Hepatocyte (in vitro differentiated cells): ENCODE measurements around the gene PLPP7. TPM values are rescaled to one million over a fixed set of nuclear protein-coding genes. Genes with fewer than 3 reads are reported as not detected.

ENCODE experiments used
- DNase-seq: peaks from one replicate; pipeline ENCODE4 v3.0.0-alpha.2; 2016; ENCODE audit warnings: low spot score
- H2AFZ ChIP-seq: fragments of 200-600 bp; sonication (generic); 2 replicates; pipeline ENCODE4 v1.6.0; 2016; ENCODE audit warnings: antibody characterized with exemption, mild to moderate bottlenecking
- H3K27ac ChIP-seq: fragments of 200-600 bp; sonication (generic); 2 replicates; pipeline ENCODE4 v1.5.1; 2016; ENCODE audit warnings: mild to moderate bottlenecking
- H3K27me3 ChIP-seq: fragments of 200-600 bp; sonication (generic); 2 replicates; pipeline ENCODE4 v1.6.1; 2016
- H3K36me3 ChIP-seq: fragments of 200-600 bp; sonication (generic); replicated peaks from 2 replicates; pipeline ENCODE4 v1.5.1; 2016; ENCODE audit warnings: low read depth; ENCODE audit not compliant: insufficient read depth
- H3K4me1 ChIP-seq: fragments of 200-600 bp; sonication (generic); 2 replicates; pipeline ENCODE4 v1.5.1; 2016; ENCODE audit warnings: mild to moderate bottlenecking, moderate library complexity; ENCODE audit not compliant: insufficient read depth
- H3K4me2 ChIP-seq: fragments of 200-600 bp; sonication (generic); 2 replicates; pipeline ENCODE4 v1.6.0; 2016
- H3K4me3 ChIP-seq: fragments of 200-600 bp; sonication (generic); 2 replicates; pipeline ENCODE4 v1.5.1; 2016; ENCODE audit warnings: mild to moderate bottlenecking
- H3K79me2 ChIP-seq: fragments of 200-600 bp; sonication (generic); 2 replicates; pipeline ENCODE4 v1.6.0; 2017; ENCODE audit warnings: mild to moderate bottlenecking
- H3K9me2 ChIP-seq: fragments of 200-600 bp; sonication (generic); replicated peaks from 2 replicates; pipeline ENCODE4 v1.6.0; 2017; ENCODE audit warnings: mild to moderate bottlenecking; ENCODE audit not compliant: insufficient read depth
- H3K9me3 ChIP-seq: fragments of 200-600 bp; sonication (generic); 2 replicates; pipeline ENCODE4 v1.5.1; 2016; ENCODE audit warnings: low read depth, mild to moderate bottlenecking
- H4K20me1 ChIP-seq: fragments of 200-600 bp; sonication (generic); 2 replicates; pipeline ENCODE4 v1.6.0; 2016; ENCODE audit warnings: mild to moderate bottlenecking; ENCODE audit not compliant: insufficient read depth, poor library complexity, severe bottlenecking
- EZH2 ChIP-seq: fragments of 200-600 bp; sonication (generic); IDR thresholded peaks from 2 replicates; pipeline ENCODE4 v1.6.1; 2016; ENCODE audit warnings: antibody characterized with exemption, mild to moderate bottlenecking, borderline replicate concordance
- EZH2phosphoT487 ChIP-seq: fragments of 200-600 bp; sonication (generic); IDR thresholded peaks from one replicate; pipeline ENCODE4 v1.6.1; 2018; ENCODE audit warnings: antibody characterized with exemption, mild to moderate bottlenecking, low read depth, moderate library complexity; ENCODE audit not compliant: unreplicated experiment, severe bottlenecking
- WGBS: methylation state at CpG from one replicate; pipeline ENCODE4 v1.1.6; 2016; ENCODE audit warnings: low lambda C conversion rate; ENCODE audit errors: missing lambda C conversion rate; 5-methylcytosine and 5-hydroxymethylcytosine counted together
- polyA plus RNA-seq: library from polyadenylated mRNA; unstranded; fragments of >200 nt; fragmentation: Nextera tagmentation; extraction: Ambion mirVana; gene quantifications from 2 replicates; pipeline ENCODE4 v1.2.1, GENCODE V29; 2016
- total RNA-seq: library from RNA; depleted of rRNA; stranded (reverse); fragments of >200 nt; gene quantifications from 2 replicates; pipeline ENCODE4 v1.2.3, GENCODE V29; 2014
- TF ChIP-seq, protein P1 (sequence below): fragments of 200-600 bp; sonication (generic); IDR thresholded peaks from 2 replicates; pipeline ENCODE4 v1.5.1; 2016; ENCODE audit warnings: antibody characterized with exemption, mild to moderate bottlenecking; ENCODE audit not compliant: poor library complexity

Gene PLPP7
- total and polyA plus RNA-seq, 2 experiments from 2014 or later: 0.20 to 0.46 TPM

- no peaks in the 10 kb centered on the region for H3K9me2 ChIP-seq
- peaks cover 39% of the 10 kb centered on the region for H3K27me3 ChIP-seq
- H3K4me2 ChIP-seq: peak overlapping the region; percentile 86
- DNase-seq: no peak
- no peaks in the 10 kb centered on the region for H3K79me2 ChIP-seq
- no peaks in the 10 kb centered on the region for H4K20me1 ChIP-seq
- no peaks in the 10 kb centered on the region for H3K4me1 ChIP-seq
- whole genome bisulfite sequencing: 97% methylated on average over 4 of the region's 4 CpGs
- H3K4me3 ChIP-seq: no peak overlapping the region
- no peak overlapping the region for H2AFZ ChIP-seq
- no peaks in the 10 kb centered on the region for H3K9me3 ChIP-seq
- no peak overlapping the region for H3K27ac ChIP-seq
- TF ChIP-seq, protein P1, sequence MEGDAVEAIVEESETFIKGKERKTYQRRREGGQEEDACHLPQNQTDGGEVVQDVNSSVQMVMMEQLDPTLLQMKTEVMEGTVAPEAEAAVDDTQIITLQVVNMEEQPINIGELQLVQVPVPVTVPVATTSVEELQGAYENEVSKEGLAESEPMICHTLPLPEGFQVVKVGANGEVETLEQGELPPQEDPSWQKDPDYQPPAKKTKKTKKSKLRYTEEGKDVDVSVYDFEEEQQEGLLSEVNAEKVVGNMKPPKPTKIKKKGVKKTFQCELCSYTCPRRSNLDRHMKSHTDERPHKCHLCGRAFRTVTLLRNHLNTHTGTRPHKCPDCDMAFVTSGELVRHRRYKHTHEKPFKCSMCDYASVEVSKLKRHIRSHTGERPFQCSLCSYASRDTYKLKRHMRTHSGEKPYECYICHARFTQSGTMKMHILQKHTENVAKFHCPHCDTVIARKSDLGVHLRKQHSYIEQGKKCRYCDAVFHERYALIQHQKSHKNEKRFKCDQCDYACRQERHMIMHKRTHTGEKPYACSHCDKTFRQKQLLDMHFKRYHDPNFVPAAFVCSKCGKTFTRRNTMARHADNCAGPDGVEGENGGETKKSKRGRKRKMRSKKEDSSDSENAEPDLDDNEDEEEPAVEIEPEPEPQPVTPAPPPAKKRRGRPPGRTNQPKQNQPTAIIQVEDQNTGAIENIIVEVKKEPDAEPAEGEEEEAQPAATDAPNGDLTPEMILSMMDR: no peak
- TF ChIP-seq EZH2phosphoT487: no peak
- H3K36me3 ChIP-seq: no peaks in the 10 kb centered on the region
Measured at GRCh38 chr9:131282175-131282574, 7.3 kb upstream of the PLPP7 start.

DNA sequence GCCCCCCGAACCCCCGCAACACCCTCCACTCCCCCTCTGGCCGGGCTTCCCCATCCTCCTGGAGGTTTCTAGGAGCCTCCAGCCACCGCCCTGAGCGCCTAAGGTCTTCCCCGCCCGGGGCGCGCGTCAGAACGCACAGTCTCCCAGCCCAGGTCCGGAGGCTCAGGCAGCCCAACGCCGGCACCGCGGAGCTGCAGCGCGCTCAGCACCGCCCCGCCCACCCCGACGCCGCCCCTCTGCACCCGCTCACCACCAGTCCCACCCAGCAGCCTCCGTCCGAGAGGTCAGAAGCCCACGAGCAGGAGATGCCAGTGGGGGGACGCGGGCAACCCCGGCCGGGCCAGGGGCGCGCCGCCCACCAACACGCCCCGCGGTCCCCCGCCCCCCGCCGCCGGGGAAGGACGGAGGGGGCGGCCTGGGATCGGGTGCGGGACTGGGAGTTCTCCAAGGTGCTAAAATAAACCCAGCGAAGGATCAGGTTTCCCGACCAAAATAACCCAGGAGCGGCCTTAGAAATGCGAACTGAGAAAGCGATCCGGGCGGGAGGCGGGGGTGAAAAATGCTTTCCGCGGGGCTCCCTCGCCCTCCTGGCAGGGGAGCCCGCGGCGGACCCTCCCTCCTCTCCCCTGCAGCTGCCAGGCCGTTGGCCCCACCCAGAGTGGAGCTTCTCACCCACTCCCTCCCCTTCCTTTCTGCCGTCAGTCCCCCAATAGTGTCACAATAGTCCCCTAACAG is 6.7 kb upstream of the PLPP7 start:
- H3K36me3 ChIP-seq: no peaks in the 10 kb centered on the region
- H3K4me2 ChIP-seq: peak overlapping the region; percentile 86
- H3K9me3 ChIP-seq: no peaks in the 10 kb centered on the region
- no peaks in the 10 kb centered on the region for H3K4me1 ChIP-seq
- peak; percentile 57 for DNase-seq
- H2AFZ ChIP-seq: no peak overlapping the region
- 4% methylated on average over 10 of the region's 61 CpGs for WGBS
- H3K4me3 ChIP-seq: peak overlapping the region; percentile 29
- no peaks in the 10 kb centered on the region for H4K20me1 ChIP-seq
- no peaks in the 10 kb centered on the region for H3K79me2 ChIP-seq
- no peaks in the 10 kb centered on the region for H3K9me2 ChIP-seq
- TF ChIP-seq, protein P1: no peak
- TF ChIP-seq EZH2phosphoT487: no peak
- TF ChIP-seq EZH2: no peak
- peaks cover 39% of the 10 kb centered on the region for H3K27me3 ChIP-seq
- H3K27ac ChIP-seq: no peak overlapping the region

- WGBS: 93% methylated on average over 6 of the region's 6 CpGs
- no peak overlapping the region for H3K4me2 ChIP-seq
- no peaks in the 10 kb centered on the region for H3K9me3 ChIP-seq
- no peaks in the 10 kb centered on the region for H3K9me2 ChIP-seq
- no peak overlapping the region for H2AFZ ChIP-seq
- H4K20me1 ChIP-seq: no peaks in the 10 kb centered on the region
- H3K36me3 ChIP-seq: no peaks in the 10 kb centered on the region
- TF ChIP-seq, protein P1: no peak
- TF ChIP-seq EZH2: no peak
- TF ChIP-seq EZH2phosphoT487: no peak
- no peak overlapping the region for H3K27ac ChIP-seq
- H3K4me3 ChIP-seq: no peak overlapping the region
- no peak for DNase-seq
- H3K79me2 ChIP-seq: no peaks in the 10 kb centered on the region
- H3K27me3 ChIP-seq: peaks cover 39% of the 10 kb centered on the region
- H3K4me1 ChIP-seq: no peaks in the 10 kb centered on the region
Measured at GRCh38 chr9:131284856-131285255, 4.7 kb upstream of the PLPP7 start.

DNA sequence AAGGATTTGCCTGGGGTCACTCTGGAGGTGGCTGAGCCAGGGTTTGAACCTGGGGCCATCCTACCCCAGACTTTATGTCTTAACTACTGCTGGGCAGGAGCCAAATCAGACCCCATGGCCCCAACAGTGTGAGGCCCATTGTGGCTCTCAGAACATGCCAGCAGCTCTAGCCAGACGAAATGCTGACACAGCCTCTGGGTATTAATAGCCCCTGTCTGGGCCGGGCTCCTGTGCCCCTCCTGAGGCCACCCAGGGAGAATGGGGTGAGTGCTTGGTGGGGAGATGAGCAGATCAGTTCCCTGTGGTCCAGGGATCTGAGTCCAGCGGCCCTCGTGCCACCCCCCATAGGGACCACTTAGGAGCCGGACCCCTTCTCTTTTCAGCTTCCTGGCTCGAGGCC is 2.2 kb upstream of the PLPP7 start:
- no peak overlapping the region for H3K4me3 ChIP-seq
- WGBS: 75% methylated on average over 6 of the region's 6 CpGs
- no peaks in the 10 kb centered on the region for H3K4me1 ChIP-seq
- H3K79me2 ChIP-seq: no peaks in the 10 kb centered on the region
- H3K36me3 ChIP-seq: no peaks in the 10 kb centered on the region
- H3K4me2 ChIP-seq: no peak overlapping the region
- no peaks in the 10 kb centered on the region for H4K20me1 ChIP-seq
- no peak overlapping the region for H2AFZ ChIP-seq
- DNase-seq: no peak
- H3K9me2 ChIP-seq: no peaks in the 10 kb centered on the region
- no peaks in the 10 kb centered on the region for H3K9me3 ChIP-seq
- peaks cover 17% of the 10 kb centered on the region for H3K27me3 ChIP-seq
- no peak overlapping the region for H3K27ac ChIP-seq
- TF ChIP-seq EZH2phosphoT487: no peak
- TF ChIP-seq, protein P1: no peak
- TF ChIP-seq EZH2: no peak
